ENCODE results near the gene SLC36A4.
"Not testable (repeated sequence)": the region's sequence is repeated elsewhere in the genome, so short reads cannot be mapped to it uniquely, and the experiment has no call there.

The SLC36A4 gene

DNA sequence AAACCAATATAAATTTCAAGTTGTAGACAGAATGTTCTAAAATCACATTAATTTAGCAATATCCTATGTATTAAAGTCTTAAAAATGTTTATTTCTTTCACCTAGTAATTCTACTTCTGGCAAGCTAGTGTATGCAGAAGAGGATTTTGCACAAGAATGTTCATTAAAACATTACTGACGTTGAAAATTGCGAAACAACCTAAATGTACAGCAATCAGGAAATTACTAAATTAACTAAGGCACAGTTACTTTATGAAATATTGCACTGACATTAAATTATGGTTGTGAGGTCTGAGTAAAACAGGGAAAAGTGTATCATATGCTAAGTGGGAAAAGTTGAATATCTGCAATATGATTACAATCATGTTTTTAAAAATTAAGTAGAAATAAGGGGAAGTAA, 4.1 kb downstream of the SLC36A4 start:
- DNase-seq: peak; percentile 44 to 82

DNA sequence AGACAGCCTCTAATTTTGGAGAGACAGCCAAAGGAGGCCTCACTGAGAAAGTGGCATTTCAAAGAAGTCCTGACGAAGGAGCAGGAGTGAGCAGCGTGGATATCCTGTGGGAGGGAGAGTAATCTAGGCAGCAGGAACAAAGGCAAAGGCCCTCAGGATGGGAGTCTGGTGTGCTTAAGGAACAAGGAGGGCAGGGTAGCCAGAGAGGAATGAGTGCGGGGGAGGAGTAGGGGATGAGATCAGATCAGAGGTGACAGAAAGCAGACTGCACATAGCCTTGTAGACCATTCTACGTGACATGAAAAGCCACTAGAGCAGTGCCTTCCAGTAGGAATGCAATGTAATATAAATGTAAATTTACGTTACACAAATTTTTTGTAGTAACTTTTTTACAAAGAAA, 5.6 kb downstream of the SLC36A4 start:
- DNase-seq: peak in 1 of 2 donors; percentile 14

DNA sequence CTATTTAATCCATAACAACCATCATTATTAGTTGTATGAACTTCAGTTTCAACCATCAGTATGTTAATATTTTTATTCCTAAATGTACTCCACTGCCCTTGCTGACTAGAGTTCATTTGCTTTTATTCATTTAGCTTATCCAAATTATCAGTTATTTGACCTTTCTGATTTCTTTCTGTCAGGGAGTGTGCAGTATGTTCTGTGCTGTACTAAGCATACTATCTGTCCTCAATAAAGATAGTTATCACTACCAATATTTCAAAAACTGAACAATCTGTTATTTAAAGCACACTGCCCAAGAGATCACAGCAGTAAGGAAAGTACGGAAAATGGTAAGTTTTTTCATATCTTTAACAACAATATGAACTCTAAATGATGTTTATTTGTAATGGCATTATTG, 8.3 kb downstream of the SLC36A4 start:
- DNase-seq: no peak

- DNase-seq: peak; percentile 30 to 31
Measured at GRCh38 chr11:93188726-93189125, 9.1 kb downstream of the SLC36A4 start.

DNA sequence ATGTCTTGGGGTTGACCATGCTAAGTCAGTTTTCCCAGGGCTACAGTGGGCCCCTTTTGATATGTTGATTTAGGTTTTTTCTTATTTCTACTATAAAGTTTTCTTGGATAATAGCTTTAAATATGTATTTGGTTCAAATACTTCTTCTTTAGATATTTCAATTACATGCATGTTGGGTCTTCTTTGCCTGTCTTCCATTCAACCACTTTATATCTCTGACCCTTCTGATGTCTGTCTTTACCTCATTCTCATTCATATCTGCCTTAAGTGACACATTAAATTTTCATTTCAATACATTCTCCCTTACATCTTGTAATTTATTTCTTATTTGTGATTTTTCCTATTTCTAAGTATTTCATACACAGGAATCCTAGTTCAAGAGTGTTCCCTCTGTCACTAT, 10.5 kb downstream of the SLC36A4 start:
- DNase-seq: no peak

DNA sequence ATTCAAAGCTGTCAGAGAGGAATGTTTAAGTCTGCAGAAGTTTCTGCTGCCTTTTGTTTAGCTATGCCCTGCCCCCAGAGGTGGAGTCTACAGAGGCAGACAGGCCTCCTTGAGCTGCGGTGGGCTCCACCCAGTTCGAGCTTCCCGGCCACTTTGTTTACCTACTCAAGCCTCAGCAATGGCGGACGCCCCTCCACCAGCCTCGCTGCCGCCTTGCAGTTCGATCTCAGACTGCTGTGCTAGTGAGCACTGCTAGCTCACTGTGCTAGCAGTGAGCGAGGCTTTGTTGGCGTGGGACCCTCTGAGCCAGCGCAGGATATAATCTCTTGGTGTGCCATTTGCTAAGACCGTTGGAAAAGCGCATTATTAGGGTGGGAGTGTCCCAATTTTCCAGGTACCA, 19.9 kb downstream of the SLC36A4 start:
- not testable (repeated sequence) for DNase-seq

GRCh38 chr11:93169950-93170561, 27.7 kb downstream of the SLC36A4 start:
- DNase-seq: peak in 1 of 2 donors; percentile 14

GRCh38 chr11:93169143-93169542, 28.6 kb downstream of the SLC36A4 start:
- no peak for DNase-seq

GRCh38 chr11:93166862-93167261, 30.9 kb downstream of the SLC36A4 start:
- peak; percentile 43 to 55 for DNase-seq

- no peak for DNase-seq
Measured at GRCh38 chr11:93166194-93166593, 31.6 kb downstream of the SLC36A4 start.

DNA sequence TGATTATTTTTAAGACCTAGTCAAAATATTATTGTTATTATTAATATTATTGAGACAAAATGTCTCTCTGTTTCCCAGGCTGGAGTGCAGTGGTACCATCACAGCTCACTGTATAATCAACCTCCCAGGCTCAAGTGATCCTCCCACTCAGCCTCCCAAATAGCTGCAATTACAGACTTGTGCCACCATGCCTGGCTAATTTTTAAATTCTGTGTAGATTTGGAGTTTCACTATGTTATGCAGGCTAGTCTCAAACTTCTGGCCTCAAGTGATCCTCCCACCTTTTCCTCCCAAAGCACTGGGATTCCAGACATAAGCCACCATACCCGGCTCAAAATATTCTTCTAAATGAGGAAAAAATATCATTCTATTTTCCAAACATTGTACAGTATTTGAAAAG, 37.0 kb downstream of the SLC36A4 start:
- peak in 1 of 2 donors; percentile 1 for DNase-seq

DNA sequence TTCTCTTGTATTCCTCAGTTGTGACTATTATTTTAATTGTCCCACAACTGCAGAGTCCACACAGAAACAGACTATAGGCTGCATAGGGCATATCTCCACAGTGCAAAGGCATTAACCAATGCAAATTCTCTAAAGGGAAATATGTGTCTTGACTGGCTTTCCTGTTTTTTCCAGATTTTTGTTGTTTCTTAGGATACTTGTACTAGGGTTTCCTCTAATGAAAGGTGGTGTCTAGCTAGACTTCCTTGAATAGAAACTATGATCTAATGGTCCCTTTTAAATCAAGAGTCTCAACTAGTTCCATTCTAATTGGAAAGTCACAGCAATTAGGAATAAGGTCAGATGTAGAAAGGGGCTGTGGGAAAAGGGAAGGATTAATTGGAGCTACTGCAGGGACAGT, 37.6 kb downstream of the SLC36A4 start:
- no peak for DNase-seq

GRCh38 chr11:93159721-93160120, 38.1 kb downstream of the SLC36A4 start:
- no peak for DNase-seq

GRCh38 chr11:93155738-93156137, 42.1 kb downstream of the SLC36A4 start:
- DNase-seq: no peak

GRCh38 chr11:93145390-93145915, 52.3 kb downstream of the SLC36A4 start:
- no peak for DNase-seq

GRCh38 chr11:93143800-93144199, 54.0 kb downstream of the SLC36A4 start:
- no peak for DNase-seq

- DNase-seq: no peak
Measured at GRCh38 chr11:93143186-93143585, 54.6 kb downstream of the SLC36A4 start.

DNA sequence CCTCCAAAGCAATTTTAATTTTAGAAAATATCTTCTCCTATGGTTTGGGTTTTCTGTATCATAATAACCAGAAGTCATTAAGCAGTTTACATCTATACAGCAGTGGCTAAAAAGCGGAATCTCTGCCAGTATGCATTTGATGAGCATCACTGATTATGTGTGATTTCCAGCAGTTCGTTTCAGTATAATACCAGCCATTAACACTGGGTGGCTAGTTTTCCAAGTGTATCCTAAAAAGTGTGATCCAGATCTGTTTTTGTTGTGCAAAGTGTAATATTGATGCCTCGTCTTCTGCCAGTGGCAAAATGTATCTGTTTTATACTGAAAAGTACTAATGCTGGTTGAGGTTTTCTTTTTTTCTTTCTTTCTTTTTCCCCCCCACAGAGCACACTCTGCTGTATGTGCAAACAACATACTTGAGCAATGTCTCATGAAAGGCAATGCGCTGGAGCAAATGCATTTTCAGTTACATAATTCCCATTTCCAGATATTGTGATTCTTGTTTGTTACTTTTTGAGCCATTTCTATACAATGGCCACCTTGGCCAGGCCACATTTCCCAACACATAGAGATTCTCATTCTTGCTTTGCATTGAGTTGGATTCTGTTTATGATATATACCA, 64.2 kb downstream of the SLC36A4 start:
- DNase-seq: no peak

- no peak for DNase-seq
Measured at GRCh38 chr11:93132836-93133235, 65.0 kb downstream of the SLC36A4 start.

- peak; percentile 8 to 16 for DNase-seq
Measured at GRCh38 chr11:93131709-93132108, 66.1 kb downstream of the SLC36A4 start.

DNA sequence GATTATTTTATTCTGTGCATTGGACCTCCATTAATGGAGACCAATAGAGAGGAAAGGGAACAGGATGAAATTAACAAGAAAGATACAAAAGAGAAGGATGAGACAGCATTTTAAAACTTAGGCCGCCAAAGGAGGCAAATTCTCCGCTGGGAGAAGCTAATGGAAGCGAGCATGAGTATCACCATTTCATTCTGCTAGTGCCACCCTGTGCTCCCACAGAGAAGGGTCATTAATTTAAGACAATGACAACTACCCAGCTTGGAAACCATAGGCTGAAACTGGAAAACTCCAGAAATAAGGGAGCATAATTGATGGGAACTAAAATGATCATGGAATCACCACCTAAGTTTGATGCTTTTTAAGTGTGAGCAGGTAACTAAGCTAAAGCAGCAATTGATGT, 69.2 kb downstream of the SLC36A4 start:
- DNase-seq: no peak

DNA sequence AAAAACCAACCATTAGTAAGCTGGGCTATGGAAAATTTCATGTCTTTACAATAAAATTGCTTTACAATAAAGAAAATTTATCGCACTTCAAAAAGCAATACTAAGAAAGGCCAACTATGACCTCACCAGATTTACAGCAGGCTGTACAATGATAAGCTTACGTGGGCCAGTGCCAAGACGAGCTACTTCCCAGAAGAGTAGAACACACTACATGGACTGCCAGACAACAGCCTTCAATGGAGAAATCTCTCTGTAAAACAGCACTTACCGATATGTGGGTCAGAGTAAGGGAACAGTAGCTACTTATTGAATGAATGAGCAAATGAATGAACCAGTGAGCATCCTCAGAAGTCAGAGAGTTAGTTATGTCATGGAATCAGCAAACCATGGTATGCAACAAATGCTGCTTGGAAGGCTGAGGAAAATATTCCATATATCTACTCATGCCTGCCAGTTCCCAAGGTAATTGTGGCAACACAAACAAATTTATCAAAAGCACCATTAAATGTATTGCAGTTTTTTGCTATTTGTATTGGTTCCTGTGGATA, 74.4 kb downstream of the SLC36A4 start:
- DNase-seq: no peak

DNA sequence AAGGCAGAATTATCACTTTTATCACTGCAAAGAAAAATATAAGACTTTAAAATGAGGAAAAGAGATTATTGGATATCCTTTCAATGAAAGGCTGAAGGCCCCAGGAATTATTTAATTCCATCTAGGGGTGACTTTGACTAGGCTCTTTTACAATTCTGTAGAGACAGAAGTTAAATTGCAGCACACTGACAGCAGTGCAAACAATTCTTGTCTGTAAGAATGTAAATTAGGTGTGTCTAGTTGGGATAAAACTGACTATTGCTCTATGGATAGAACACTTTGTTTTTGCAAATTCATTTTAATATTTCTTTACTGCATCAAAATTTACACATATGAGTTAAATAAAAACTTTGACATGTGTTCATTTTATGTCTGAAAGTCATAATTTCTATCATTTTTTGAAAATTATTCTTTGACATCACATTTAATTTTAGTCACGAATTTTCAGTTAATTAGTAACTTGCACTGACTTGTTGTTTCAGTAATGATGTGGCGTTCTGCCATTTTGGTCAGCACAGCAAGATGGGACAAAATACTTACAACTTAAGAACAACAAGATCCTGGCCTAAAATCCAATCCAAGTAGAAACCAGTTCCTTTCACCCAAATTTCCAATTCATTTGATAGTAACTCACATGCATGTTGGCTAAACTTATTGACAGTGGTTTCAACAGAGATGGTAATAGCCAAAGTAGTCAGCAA, 75.1 kb downstream of the SLC36A4 start:
- DNase-seq: no peak

DNA sequence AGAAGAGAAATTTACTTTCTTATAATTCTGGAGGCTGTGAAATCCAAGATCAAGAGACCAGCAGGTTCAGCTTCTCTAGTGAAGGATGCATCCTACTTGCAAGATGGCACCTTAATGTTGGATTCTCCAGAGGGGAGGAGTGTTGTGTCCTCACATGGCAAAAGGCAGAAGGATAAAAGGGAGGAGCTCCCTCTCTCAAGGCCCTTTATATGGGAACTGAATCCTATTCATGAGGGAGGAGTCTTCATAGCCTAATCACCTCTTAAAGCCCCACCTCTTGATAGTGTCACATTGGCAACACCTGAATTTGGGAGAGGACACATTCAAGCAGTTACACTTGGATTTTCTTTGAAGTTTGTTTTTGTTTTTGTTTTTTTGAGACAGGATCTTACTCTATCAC, 79.5 kb downstream of the SLC36A4 start:
- DNase-seq: no peak

Measured in inflammatory macrophage (primary cell).